Endodermal cell (in vitro differentiated cells): ENCODE data around the gene CTNNA2. TPM values are rescaled to one million over a fixed set of nuclear protein-coding genes. Genes with fewer than 3 reads are reported as not detected.

Experiments
- DNase-seq: peaks from one replicate; pipeline ENCODE4 v3.0.0-alpha.2; 2017
- H3K27ac ChIP-seq: 2 replicates; pipeline ENCODE4 v1.5.1; 2013; ENCODE audit warnings: mild to moderate bottlenecking, low read depth, low read length, moderate library complexity
- H3K27me3 ChIP-seq: 2 replicates; pipeline ENCODE4 v1.6.1; 2013; ENCODE audit warnings: mild to moderate bottlenecking, low read length, moderate library complexity; ENCODE audit not compliant: insufficient read depth, control insufficient read depth, poor library complexity, severe bottlenecking
- H3K36me3 ChIP-seq: 2 replicates; pipeline ENCODE4 v1.7.0; 2013; ENCODE audit warnings: mild to moderate bottlenecking, low read length, moderate library complexity; ENCODE audit not compliant: control insufficient read depth, insufficient read depth
- H3K4me1 ChIP-seq: one replicate; pipeline ENCODE4 v1.7.0; 2013; ENCODE audit warnings: low read length; ENCODE audit not compliant: control insufficient read depth, insufficient read depth
- H3K4me3 ChIP-seq: 2 replicates; pipeline ENCODE4 v1.5.1; 2013; ENCODE audit warnings: mild to moderate bottlenecking, low read length, moderate library complexity
- H3K9ac ChIP-seq: 2 replicates; pipeline ENCODE4 v1.6.1; 2013; ENCODE audit warnings: mild to moderate bottlenecking, low read length, moderate library complexity; ENCODE audit not compliant: poor library complexity, severe bottlenecking; ENCODE audit errors: extremely low read depth
- H3K9me3 ChIP-seq: 2 replicates; pipeline ENCODE4 v1.6.1; 2013; ENCODE audit warnings: mild to moderate bottlenecking, low read length, moderate library complexity; ENCODE audit not compliant: control insufficient read depth
- H3K27ac Mint-ChIP-seq: 2 replicates; pipeline ENCODE4 v1.8.0; 2020; ENCODE audit warnings: mixed read lengths
- H3K27me3 Mint-ChIP-seq: 2 replicates; pipeline ENCODE4 v1.8.0; 2021; ENCODE audit warnings: mild to moderate bottlenecking, mixed read lengths; ENCODE audit not compliant: insufficient read depth
- H3K36me3 Mint-ChIP-seq: 2 replicates; pipeline ENCODE4 v1.8.0; 2020; ENCODE audit warnings: low read depth, mixed read lengths
- H3K4me1 Mint-ChIP-seq: 2 replicates; pipeline ENCODE4 v1.8.0; 2020; ENCODE audit warnings: mixed read lengths
- H3K4me3 Mint-ChIP-seq: 2 replicates; pipeline ENCODE4 v1.8.0; 2020; ENCODE audit warnings: mild to moderate bottlenecking, moderate library complexity, mixed read lengths
- H3K9me3 Mint-ChIP-seq: 2 replicates; pipeline ENCODE4 v1.8.0; 2020; ENCODE audit warnings: mild to moderate bottlenecking, mixed read lengths
- CTCF ChIP-seq: fragments of 200-600 bp; sonication (generic); conservative IDR thresholded peaks from 2 replicates; pipeline ENCODE4 v1.5.0; 2021; ENCODE audit warnings: antibody characterized with exemption, mild to moderate bottlenecking
- WGBS, 2 experiments: methylation state at CpG; one replicate each; pipeline versions ENCODE4 v1.1.5 to v1.1.7; 2013; ENCODE audit warnings: missing lambda C conversion rate in 2 of 2, mixed read lengths in 1 of 2; ENCODE audit not compliant: insufficient coverage in 1 of 2, insufficient read length in 1 of 2; 5-methylcytosine and 5-hydroxymethylcytosine counted together
- total RNA-seq, 2 donors: library from RNA; stranded (reverse); fragmentation: NEBNext Ultra II Directional in 1 of 2; extraction: Animal tissue kit (Norgen Biotek cat#: 25700) in 1 of 2; gene quantifications; 2 replicates in 1 of 2; 3 replicates in 1 of 2; pipeline ENCODE4 v1.2.1, GENCODE V29; 2021

Gene CTNNA2
- total RNA-seq, 2 donors from 2014 or later: 7.7 to 9.8 TPM

GRCh38 chr2:79849241-79849640, 336.4 kb downstream of the CTNNA2 start:
- TF ChIP-seq CTCF: no peak
- Histone ChIP-seq H3K27ac (no peak overlapping the region), H3K9ac (no peak overlapping the region), H3K4me1 (no peaks in the 10 kb centered on the region), H3K9me3 (no peaks in the 10 kb centered on the region), H3K36me3 (no peaks in the 10 kb centered on the region), H3K27me3 (no peaks in the 10 kb centered on the region), H3K4me3 (no peak overlapping the region)
- Mint-ChIP-seq H3K27ac (no peak overlapping the region), H3K27me3 (no peaks in the 10 kb centered on the region), H3K9me3 (no peaks in the 10 kb centered on the region), H3K4me3 (no peak overlapping the region), H3K4me1 (no peaks in the 10 kb centered on the region), H3K36me3 (no peaks in the 10 kb centered on the region)
- DNase-seq: no peak

- Mint-ChIP-seq H3K27ac (no peak overlapping the region), H3K36me3 (no peaks in the 10 kb centered on the region), H3K4me1 (no peaks in the 10 kb centered on the region), H3K4me3 (no peak overlapping the region), H3K27me3 (no peaks in the 10 kb centered on the region), H3K9me3 (no peaks in the 10 kb centered on the region)
- no peaks in the 10 kb centered on the region for H3K36me3 ChIP-seq
- WGBS, 2 experiments: 88% methylated on average over 1 of the region's 1 CpG; no CpG with 5 or more reads in 1 of the 2 experiments
- no peak overlapping the region for H3K9ac ChIP-seq
- H3K4me1 ChIP-seq: no peaks in the 10 kb centered on the region
- no peaks in the 10 kb centered on the region for H3K27me3 ChIP-seq
- no peak overlapping the region for H3K27ac ChIP-seq
- H3K4me3 ChIP-seq: no peak overlapping the region
- no peak for TF ChIP-seq CTCF
- no peak for DNase-seq
- H3K9me3 ChIP-seq: no peaks in the 10 kb centered on the region
These were observed 337.1 kb downstream of the CTNNA2 start for GRCh38 chr2:79849949-79850348.

GRCh38 chr2:79850912-79851311, 338.1 kb downstream of the CTNNA2 start:
- no peaks in the 10 kb centered on the region for H3K36me3 Mint-ChIP-seq
- DNase-seq: no peak
- H3K4me3 ChIP-seq: no peak overlapping the region
- no peaks in the 10 kb centered on the region for H3K9me3 Mint-ChIP-seq
- H3K4me1 ChIP-seq: no peaks in the 10 kb centered on the region
- no peak overlapping the region for H3K4me3 Mint-ChIP-seq
- peaks cover 3% of the 10 kb centered on the region for H3K4me1 Mint-ChIP-seq
- H3K36me3 ChIP-seq: no peaks in the 10 kb centered on the region
- no peaks in the 10 kb centered on the region for H3K27me3 ChIP-seq
- no peaks in the 10 kb centered on the region for H3K27me3 Mint-ChIP-seq
- H3K9ac ChIP-seq: no peak overlapping the region
- H3K27ac Mint-ChIP-seq: no peak overlapping the region
- TF ChIP-seq CTCF: no peak
- H3K27ac ChIP-seq: no peak overlapping the region
- no peaks in the 10 kb centered on the region for H3K9me3 ChIP-seq
